HL-60 (cell line): ENCODE data around the gene ZNF100.
"Not testable (repeated sequence)": the region's sequence is repeated elsewhere in the genome, so short reads cannot be mapped to it uniquely, and the experiment has no call there.

ENCODE experiments used
- DNase-seq, 2 experiments: peaks; one replicate each; pipeline ENCODE4 v3.0.0-alpha.2; 2010 to 2020; ENCODE audit warnings: low read depth in 1 of 2, low spot score in 1 of 2
- H3K27ac ChIP-seq: fragments of 250-450 bp; sonication (Bioruptor Pico); replicated peaks from 2 replicates; pipeline ENCODE4 v1.5.1; 2020; ENCODE audit warnings: mild to moderate bottlenecking, moderate library complexity
- H3K27me3 ChIP-seq: fragments of 250-450 bp; sonication (Bioruptor Pico); 2 replicates; pipeline ENCODE4 v1.5.1; 2021; ENCODE audit warnings: mild to moderate bottlenecking, moderate library complexity; ENCODE audit not compliant: insufficient read depth, poor library complexity, severe bottlenecking
- H3K4me3 ChIP-seq: replicated peaks from 2 replicates; pipeline ENCODE4 v1.5.1; 2011; ENCODE audit warnings: mild to moderate bottlenecking, control low read depth, low read length; ENCODE audit not compliant: insufficient read depth
- GABPA ChIP-seq: IDR thresholded peaks from 2 replicates; pipeline ENCODE4 v1.6.1; 2012; ENCODE audit warnings: low read depth
- POLR2AphosphoS5 ChIP-seq: IDR thresholded peaks from 2 replicates; pipeline ENCODE4 v1.6.1; 2012; ENCODE audit warnings: low read depth
- SPI1 ChIP-seq: IDR thresholded peaks from 2 replicates; pipeline ENCODE4 v1.6.1; 2012; ENCODE audit warnings: low read depth, mild to moderate bottlenecking, borderline replicate concordance
- TF ChIP-seq, protein P1 (sequence below): IDR thresholded peaks from one replicate; pipeline ENCODE4 v1.5.1; 2011; ENCODE audit warnings: low read length, control low read depth, inconsistent platforms; ENCODE audit not compliant: insufficient read depth
- TF ChIP-seq, protein P2 (sequence below): IDR thresholded peaks from 2 replicates; pipeline ENCODE4 v1.6.1; 2012; ENCODE audit warnings: low read depth; ENCODE audit not compliant: insufficient replicate concordance

Gene ZNF100

DNA sequence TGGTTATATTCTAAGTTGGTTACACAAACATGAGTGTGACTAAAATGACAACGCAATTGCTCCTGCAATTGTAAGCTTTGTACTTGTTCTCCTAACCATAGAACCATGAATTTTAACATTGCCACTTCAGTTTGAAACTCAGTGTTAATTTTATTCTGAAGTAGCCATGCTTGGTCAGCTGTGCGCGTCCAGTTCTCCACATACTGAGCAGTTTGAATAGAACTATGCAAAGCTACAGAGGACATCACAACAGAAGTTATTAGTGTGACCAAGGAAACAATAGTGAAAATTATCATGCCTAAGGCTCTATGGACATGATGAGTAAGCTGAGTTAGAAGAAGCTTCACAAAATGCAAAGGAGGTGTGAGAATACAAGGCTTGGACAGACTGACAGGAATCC, 19.6 kb upstream of the ZNF100 start:
- H3K27me3 ChIP-seq = no peaks in the 10 kb centered on the region
- TF ChIP-seq GABPA = no peak
- no peak for TF ChIP-seq SPI1
- TF ChIP-seq, protein P1, sequence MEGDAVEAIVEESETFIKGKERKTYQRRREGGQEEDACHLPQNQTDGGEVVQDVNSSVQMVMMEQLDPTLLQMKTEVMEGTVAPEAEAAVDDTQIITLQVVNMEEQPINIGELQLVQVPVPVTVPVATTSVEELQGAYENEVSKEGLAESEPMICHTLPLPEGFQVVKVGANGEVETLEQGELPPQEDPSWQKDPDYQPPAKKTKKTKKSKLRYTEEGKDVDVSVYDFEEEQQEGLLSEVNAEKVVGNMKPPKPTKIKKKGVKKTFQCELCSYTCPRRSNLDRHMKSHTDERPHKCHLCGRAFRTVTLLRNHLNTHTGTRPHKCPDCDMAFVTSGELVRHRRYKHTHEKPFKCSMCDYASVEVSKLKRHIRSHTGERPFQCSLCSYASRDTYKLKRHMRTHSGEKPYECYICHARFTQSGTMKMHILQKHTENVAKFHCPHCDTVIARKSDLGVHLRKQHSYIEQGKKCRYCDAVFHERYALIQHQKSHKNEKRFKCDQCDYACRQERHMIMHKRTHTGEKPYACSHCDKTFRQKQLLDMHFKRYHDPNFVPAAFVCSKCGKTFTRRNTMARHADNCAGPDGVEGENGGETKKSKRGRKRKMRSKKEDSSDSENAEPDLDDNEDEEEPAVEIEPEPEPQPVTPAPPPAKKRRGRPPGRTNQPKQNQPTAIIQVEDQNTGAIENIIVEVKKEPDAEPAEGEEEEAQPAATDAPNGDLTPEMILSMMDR = no peak
- TF ChIP-seq, protein P2, sequence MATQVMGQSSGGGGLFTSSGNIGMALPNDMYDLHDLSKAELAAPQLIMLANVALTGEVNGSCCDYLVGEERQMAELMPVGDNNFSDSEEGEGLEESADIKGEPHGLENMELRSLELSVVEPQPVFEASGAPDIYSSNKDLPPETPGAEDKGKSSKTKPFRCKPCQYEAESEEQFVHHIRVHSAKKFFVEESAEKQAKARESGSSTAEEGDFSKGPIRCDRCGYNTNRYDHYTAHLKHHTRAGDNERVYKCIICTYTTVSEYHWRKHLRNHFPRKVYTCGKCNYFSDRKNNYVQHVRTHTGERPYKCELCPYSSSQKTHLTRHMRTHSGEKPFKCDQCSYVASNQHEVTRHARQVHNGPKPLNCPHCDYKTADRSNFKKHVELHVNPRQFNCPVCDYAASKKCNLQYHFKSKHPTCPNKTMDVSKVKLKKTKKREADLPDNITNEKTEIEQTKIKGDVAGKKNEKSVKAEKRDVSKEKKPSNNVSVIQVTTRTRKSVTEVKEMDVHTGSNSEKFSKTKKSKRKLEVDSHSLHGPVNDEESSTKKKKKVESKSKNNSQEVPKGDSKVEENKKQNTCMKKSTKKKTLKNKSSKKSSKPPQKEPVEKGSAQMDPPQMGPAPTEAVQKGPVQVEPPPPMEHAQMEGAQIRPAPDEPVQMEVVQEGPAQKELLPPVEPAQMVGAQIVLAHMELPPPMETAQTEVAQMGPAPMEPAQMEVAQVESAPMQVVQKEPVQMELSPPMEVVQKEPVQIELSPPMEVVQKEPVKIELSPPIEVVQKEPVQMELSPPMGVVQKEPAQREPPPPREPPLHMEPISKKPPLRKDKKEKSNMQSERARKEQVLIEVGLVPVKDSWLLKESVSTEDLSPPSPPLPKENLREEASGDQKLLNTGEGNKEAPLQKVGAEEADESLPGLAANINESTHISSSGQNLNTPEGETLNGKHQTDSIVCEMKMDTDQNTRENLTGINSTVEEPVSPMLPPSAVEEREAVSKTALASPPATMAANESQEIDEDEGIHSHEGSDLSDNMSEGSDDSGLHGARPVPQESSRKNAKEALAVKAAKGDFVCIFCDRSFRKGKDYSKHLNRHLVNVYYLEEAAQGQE = no peak
- TF ChIP-seq POLR2AphosphoS5 = no peak
- no peak overlapping the region for H3K4me3 ChIP-seq
- no peak overlapping the region for H3K27ac ChIP-seq
- DNase-seq = no peak

DNA sequence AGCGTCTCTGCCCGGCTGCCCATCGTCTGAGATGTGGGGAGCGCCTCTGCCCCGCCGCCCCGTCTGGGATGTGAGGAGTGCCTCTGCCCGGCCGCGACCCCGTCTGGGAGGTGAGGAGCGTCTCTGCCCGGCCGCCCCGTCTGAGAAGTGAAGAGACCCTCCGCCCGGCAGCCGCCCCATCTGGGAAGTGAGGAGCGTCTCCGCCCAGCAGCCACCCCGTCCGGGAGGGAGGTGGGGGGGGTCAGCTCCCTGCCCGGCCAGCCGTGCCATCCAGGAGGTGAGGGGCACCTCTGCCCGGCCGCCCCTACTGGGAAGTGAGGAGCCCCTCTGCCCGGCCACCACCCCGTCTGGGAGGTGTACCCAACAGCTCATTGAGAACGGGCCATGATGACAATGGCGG, 8.4 kb upstream of the ZNF100 start:
- H3K27me3 ChIP-seq, H3K27ac ChIP-seq, DNase-seq, H3K4me3 ChIP-seq: not testable (repeated sequence)

DNA sequence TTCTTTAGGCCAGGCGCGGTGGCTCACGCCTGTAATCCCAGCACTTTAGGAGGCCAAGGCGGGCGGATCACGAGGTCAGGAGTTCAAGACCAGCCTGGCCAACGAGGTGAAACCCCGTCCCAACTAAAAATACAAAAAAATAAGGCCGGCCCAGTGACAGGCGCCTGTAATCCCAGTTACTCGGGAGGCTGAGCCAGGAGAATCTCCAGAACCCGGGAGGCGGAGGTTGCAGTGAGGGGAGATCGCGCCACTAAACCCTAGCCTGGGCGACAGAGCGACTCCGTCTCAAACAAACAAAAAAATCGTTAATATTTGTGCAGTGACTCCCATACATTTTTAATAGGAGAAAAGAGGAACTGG, 694 bp downstream of the ZNF100 start:
- H3K27me3 ChIP-seq = not testable (repeated sequence)
- H3K4me3 ChIP-seq = peak overlapping the region; percentile 67
- H3K27ac ChIP-seq = peak overlapping the region; percentile 91
- peak in 1 of 2 experiments; percentile 4 for DNase-seq

DNA sequence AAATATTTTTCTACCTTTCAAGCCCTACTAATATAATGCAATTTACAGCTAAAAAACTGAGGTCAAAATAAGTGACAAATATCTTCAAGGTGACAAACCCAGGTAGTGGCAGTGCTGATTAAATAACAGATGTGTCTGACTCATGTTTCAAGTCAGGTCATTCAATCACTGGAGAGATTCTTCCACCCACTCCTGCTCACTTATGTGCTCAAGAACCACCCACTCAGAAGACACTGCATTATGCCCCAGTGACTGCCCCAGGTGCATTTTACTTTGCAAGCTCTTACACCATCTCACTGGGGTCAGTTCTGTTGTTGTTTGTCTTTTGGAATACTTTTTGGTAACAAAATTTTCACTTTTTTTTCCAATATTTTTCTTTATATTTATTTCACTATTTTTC, 2.2 kb downstream of the ZNF100 start:
- no peak overlapping the region for H3K4me3 ChIP-seq
- no peak for TF ChIP-seq SPI1
- TF ChIP-seq, protein P1 = no peak
- DNase-seq = no peak
- H3K27me3 ChIP-seq = no peaks in the 10 kb centered on the region
- H3K27ac ChIP-seq = no peak overlapping the region

DNA sequence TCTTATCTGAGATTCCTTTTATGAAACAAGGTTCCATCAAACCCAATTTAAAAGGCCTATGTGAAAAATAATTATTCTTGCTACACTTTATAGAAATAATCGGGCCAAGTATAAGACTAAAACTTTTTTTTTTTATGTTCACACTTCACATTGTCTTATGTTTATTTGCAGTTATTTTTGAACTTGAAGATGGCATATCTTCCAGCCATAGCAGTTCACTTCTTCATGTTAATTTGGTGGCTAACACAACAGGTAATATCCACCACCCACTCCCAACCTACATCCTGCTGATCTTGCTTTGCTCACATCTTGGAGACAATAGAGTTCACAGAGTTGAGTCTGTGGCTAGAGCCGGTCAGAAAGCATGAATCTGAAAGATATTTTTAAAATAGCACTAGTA, 5.8 kb downstream of the ZNF100 start:
- not testable (repeated sequence) for H3K4me3 ChIP-seq, H3K27ac ChIP-seq, DNase-seq, H3K27me3 ChIP-seq

DNA sequence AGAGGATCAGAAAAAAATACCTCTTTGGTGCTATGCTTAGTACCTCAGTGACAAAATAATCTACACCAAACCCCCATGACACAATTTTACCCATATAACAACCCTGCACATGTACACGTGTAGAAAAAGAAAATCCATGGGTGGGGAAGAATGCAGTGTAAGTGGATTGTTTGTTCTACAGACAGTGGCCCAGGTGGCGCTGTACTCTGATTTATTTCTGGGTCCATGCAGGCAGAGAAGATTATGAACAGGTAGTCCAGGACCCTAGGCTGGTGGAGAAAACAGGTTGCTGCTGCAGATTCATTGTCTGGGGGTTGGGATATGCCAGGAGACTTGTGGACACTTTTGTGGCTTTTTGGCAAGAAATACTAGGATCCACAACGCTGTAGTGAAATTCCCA, 9.1 kb downstream of the ZNF100 start:
- TF ChIP-seq GABPA (no peak), POLR2AphosphoS5 (no peak), SPI1 (no peak)
- TF ChIP-seq, protein P2 = no peak
- TF ChIP-seq, protein P1 = no peak
- Histone ChIP-seq H3K27me3 (no peaks in the 10 kb centered on the region), H3K27ac (no peak overlapping the region), H3K4me3 (no peak overlapping the region)
- DNase-seq = no peak

DNA sequence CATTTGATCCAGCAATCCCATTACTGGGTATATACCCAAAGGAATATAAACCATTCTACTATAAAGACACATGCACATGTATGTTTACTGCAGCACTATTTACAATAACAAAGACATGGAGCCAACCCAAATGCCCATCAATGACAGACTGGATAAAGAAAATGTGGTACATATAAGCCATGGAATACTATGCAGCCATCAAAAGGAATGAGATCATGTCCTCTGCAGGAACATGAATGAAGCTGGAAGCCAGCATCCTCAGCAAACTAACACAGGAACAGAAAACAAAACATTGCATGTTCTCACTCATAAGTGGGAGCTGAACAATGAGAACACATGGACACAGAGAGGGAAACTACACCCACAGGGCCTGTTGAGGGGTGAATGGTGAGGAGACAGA, 11.8 kb downstream of the ZNF100 start:
- not testable (repeated sequence) for DNase-seq, H3K27me3 ChIP-seq, H3K4me3 ChIP-seq, H3K27ac ChIP-seq
